ENCODE results near the gene CYP24A1.

DNA sequence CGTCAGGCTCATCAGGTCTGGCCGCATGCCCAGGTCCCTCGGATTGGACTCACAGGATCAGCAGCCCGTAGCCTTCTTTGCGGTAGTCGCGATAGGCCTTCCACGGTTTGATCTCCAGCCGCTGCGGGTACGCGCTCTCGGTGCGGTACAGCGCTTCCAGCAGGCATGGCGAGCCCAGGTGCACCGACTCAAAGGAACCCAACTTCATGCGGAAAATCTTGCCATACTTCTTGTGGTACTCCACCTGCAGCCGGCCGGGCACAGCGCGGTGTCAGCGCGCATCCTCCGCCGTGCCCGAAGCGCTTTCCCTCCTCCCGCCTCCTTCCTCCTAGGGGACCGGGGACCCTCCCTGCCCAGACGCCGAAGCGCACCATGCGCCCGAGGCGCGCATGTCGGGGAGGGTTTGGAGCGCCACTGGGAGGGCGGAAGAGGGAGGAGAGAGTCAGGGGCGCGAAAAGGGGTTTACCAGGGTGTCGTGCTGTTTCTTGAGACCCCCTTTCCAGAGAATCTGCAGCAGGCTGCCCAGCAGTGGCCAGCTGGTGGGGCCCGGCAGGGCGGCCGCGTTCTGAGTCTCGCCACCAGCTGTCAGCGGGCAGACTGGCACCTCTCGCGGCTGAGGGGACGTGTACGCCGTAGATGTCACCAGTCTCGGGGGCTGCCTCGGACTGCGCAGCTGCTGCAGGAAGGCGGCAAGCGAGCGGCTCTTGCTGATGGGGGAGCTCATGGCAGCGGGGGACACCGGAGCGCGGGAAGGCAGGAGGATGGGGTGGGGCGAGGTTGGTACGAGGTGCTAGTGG lies 732 bp downstream of the CYP24A1 start:
- TF ChIP-seq, protein P1, sequence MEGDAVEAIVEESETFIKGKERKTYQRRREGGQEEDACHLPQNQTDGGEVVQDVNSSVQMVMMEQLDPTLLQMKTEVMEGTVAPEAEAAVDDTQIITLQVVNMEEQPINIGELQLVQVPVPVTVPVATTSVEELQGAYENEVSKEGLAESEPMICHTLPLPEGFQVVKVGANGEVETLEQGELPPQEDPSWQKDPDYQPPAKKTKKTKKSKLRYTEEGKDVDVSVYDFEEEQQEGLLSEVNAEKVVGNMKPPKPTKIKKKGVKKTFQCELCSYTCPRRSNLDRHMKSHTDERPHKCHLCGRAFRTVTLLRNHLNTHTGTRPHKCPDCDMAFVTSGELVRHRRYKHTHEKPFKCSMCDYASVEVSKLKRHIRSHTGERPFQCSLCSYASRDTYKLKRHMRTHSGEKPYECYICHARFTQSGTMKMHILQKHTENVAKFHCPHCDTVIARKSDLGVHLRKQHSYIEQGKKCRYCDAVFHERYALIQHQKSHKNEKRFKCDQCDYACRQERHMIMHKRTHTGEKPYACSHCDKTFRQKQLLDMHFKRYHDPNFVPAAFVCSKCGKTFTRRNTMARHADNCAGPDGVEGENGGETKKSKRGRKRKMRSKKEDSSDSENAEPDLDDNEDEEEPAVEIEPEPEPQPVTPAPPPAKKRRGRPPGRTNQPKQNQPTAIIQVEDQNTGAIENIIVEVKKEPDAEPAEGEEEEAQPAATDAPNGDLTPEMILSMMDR (conservative IDR thresholded peaks at IDR 0.05; ENCODE audit: low read depth, low read length): no peak
- no peak for TF ChIP-seq EZH2phosphoT487 (IDR thresholded peaks at IDR 0.05; ENCODE audit: borderline replicate concordance, low read length)

All from PC-3 (cell line).